GM12878 (cell line): ENCODE data around the gene TSPAN5.

ENCODE experiments used
- BCLAF1 ChIP-seq: fragments of 450-650 bp; IDR thresholded peaks from 2 replicates; pipeline ENCODE4 v1.6.1; 2017; ENCODE audit warnings: antibody characterized with exemption, mild to moderate bottlenecking, moderate library complexity
- BRCA1 ChIP-seq: IDR thresholded peaks from 2 replicates; pipeline ENCODE4 v1.6.1; 2011; ENCODE audit warnings: low read depth, low read length, improper control_type of control experiment
- CTCF ChIP-seq, 3 experiments: IDR thresholded peaks in 2 of 3; conservative IDR thresholded peaks in 1 of 3; 2 replicates each; pipeline ENCODE4 v1.5.1; 2011; ENCODE audit warnings: low read depth in 3 of 3, low read length in 3 of 3, mild to moderate bottlenecking in 3 of 3, control low read depth in 2 of 3, moderate library complexity in 2 of 3, inconsistent platforms in 1 of 3, mixed read lengths in 1 of 3; ENCODE audit not compliant: control insufficient read depth in 2 of 3, insufficient read depth in 1 of 3; ENCODE audit errors: extremely low read depth in 1 of 3
- ESRRA ChIP-seq: IDR thresholded peaks from 2 replicates; pipeline ENCODE4 v1.6.1; 2012; ENCODE audit warnings: mild to moderate bottlenecking, low read length, improper control_type of control experiment
- ETV6 ChIP-seq, 2 experiments: fragments of 450-650 bp in 1 of 2; IDR thresholded peaks in 1 of 2; conservative IDR thresholded peaks in 1 of 2; 2 replicates each; pipeline ENCODE4 v1.6.1; 2014; ENCODE audit warnings: antibody characterized with exemption in 1 of 2, borderline replicate concordance in 1 of 2, low read depth in 1 of 2, mild to moderate bottlenecking in 1 of 2, moderate library complexity in 1 of 2
- LARP7 ChIP-seq: fragments of 450-650 bp; IDR thresholded peaks from 2 replicates; pipeline ENCODE4 v1.6.1; 2017; ENCODE audit warnings: mild to moderate bottlenecking
- MAX ChIP-seq: IDR thresholded peaks from 2 replicates; pipeline ENCODE4 v1.6.1; 2012; ENCODE audit warnings: low read depth, low read length, improper control_type of control experiment
- RCOR1 ChIP-seq: conservative IDR thresholded peaks from 2 replicates; pipeline ENCODE4 v1.6.1; 2012; ENCODE audit warnings: low read depth, low read length, improper control_type of control experiment

- TF ChIP-seq MAX (no peak), LARP7 (no peak), BRCA1 (no peak), ESRRA (no peak), CTCF (IDR thresholded peaks at IDR 0.05 in 2 of 3, conservative IDR thresholded peaks at IDR 0.05 in 1 of 3; ENCODE audit: control insufficient read depth in 2 of 3, extremely low read depth in 1 of 3, insufficient read depth in 1 of 3, low read depth in 3 of 3, low read length in 3 of 3) (peak in 2 of 3 experiments; percentile 12 to 16; a peak in 2 of 6 replicates), ETV6 (conservative IDR thresholded peaks at IDR 0.05 in 1 of 2, IDR thresholded peaks at IDR 0.05 in 1 of 2; ENCODE audit: borderline replicate concordance in 1 of 2, low read depth in 1 of 2) (no peak), BCLAF1 (no peak), RCOR1 (no peak)
Measured at GRCh38 chr4:98506462-98507132, 151.8 kb downstream of the TSPAN5 start.
